SK-N-SH treated with all-trans-retinoic acid at 6 μM for 48 hours (cell line): ENCODE measurements around the gene PSMD2.

ENCODE experiments used
- ESRRG ChIP-seq: fragments of 250-450 bp; sonication (Bioruptor Pico); IDR thresholded peaks from 2 replicates; pipeline ENCODE4 v1.6.1; 2021; ENCODE audit warnings: mild to moderate bottlenecking
- GLIS3 ChIP-seq: fragments of 250-450 bp; sonication (Bioruptor Pico); IDR thresholded peaks from 2 replicates; pipeline ENCODE4 v1.5.0; 2020; ENCODE audit warnings: mild to moderate bottlenecking, moderate library complexity
- ISL1 ChIP-seq: fragments of 250-450 bp; sonication (Bioruptor Pico); IDR thresholded peaks from 2 replicates; pipeline ENCODE4 v2.1.2; 2022; ENCODE audit warnings: mild to moderate bottlenecking, moderate library complexity
- OSR1 ChIP-seq: fragments of 250-450 bp; sonication (Bioruptor Pico); IDR thresholded peaks from 2 replicates; pipeline ENCODE4 v1.8.0; 2022; ENCODE audit warnings: moderate library complexity, mild to moderate bottlenecking, inconsistent platforms
- RARB ChIP-seq: fragments of 250-450 bp; sonication (Bioruptor Pico); IDR thresholded peaks from 2 replicates; pipeline ENCODE4 v1.8.0; 2021; ENCODE audit warnings: mild to moderate bottlenecking, moderate library complexity
- ZFP3 ChIP-seq: fragments of 250-450 bp; sonication (Bioruptor Pico); IDR thresholded peaks from 2 replicates; pipeline ENCODE4 v1.5.0; 2020; ENCODE audit warnings: mild to moderate bottlenecking, moderate library complexity
- ZFP30 ChIP-seq: fragments of 450-650 bp; formaldehyde crosslinking; IDR thresholded peaks from 2 replicates; pipeline ENCODE4 v1.5.0; 2022; ENCODE audit warnings: mild to moderate bottlenecking, moderate library complexity
- TF ChIP-seq, protein P1 (sequence below): fragments of 250-450 bp; sonication (Bioruptor Pico); IDR thresholded peaks from 2 replicates; pipeline ENCODE4 v1.5.1; 2020; ENCODE audit warnings: low read depth, mild to moderate bottlenecking, moderate library complexity
- TF ChIP-seq, protein P2 (sequence below): fragments of 250-450 bp; sonication (Bioruptor Pico); IDR thresholded peaks from 2 replicates; pipeline ENCODE4 v1.8.0; 2020; ENCODE audit warnings: mild to moderate bottlenecking, moderate library complexity, borderline replicate concordance
- TF ChIP-seq, protein P3 (sequence below): fragments of 250-450 bp; sonication (Bioruptor Pico); IDR thresholded peaks from 2 replicates; pipeline ENCODE4 v1.8.0; 2021; ENCODE audit warnings: low read depth, mild to moderate bottlenecking, moderate library complexity, borderline replicate concordance

DNA sequence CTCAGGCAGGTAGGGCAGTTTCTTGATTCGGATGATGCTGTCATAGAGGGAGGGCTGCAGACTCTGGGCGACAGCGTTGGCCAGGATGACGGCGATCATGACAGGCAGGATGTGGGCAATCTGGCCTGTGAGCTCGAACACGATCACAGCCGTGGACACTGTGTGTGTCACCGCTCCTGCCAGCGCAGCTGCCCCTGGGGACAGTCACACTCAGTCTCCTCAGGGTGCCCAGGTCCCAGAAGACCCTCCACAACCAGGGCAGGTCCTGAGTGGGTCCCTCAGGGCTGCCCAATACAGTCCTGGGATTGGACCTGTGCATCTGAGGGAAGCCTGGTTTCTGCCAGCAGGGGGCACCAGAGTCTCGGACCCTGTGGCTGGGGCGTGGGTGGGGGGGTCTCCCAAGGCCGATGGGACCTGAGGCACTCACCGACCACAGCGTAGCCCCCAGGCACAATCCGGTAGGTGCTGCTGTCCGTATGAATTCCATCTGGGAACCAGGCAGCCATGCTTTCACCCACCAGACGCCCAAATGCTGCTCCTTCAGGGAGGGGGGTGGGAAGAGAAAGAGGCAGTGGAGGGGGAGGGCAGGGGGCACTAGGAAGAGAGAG is 55.2 kb downstream of the PSMD2 start:
- TF ChIP-seq OSR1 (no peak), ZFP30 (no peak), ZFP3 (no peak), GLIS3 (CRISPR knock-in tag) (no peak), ESRRG (CRISPR knock-in tag) (no peak), RARB (CRISPR knock-in tag) (no peak), ISL1 (CRISPR knock-in tag) (no peak)
- TF ChIP-seq, protein P1, sequence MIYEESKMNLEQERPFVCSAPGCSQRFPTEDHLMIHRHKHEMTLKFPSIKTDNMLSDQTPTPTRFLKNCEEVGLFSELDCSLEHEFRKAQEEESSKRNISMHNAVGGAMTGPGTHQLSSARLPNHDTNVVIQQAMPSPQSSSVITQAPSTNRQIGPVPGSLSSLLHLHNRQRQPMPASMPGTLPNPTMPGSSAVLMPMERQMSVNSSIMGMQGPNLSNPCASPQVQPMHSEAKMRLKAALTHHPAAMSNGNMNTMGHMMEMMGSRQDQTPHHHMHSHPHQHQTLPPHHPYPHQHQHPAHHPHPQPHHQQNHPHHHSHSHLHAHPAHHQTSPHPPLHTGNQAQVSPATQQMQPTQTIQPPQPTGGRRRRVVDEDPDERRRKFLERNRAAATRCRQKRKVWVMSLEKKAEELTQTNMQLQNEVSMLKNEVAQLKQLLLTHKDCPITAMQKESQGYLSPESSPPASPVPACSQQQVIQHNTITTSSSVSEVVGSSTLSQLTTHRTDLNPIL (CRISPR knock-in tag): no peak
- TF ChIP-seq, protein P2, sequence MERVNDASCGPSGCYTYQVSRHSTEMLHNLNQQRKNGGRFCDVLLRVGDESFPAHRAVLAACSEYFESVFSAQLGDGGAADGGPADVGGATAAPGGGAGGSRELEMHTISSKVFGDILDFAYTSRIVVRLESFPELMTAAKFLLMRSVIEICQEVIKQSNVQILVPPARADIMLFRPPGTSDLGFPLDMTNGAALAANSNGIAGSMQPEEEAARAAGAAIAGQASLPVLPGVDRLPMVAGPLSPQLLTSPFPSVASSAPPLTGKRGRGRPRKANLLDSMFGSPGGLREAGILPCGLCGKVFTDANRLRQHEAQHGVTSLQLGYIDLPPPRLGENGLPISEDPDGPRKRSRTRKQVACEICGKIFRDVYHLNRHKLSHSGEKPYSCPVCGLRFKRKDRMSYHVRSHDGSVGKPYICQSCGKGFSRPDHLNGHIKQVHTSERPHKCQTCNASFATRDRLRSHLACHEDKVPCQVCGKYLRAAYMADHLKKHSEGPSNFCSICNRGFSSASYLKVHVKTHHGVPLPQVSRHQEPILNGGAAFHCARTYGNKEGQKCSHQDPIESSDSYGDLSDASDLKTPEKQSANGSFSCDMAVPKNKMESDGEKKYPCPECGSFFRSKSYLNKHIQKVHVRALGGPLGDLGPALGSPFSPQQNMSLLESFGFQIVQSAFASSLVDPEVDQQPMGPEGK: no peak
- TF ChIP-seq, protein P3, sequence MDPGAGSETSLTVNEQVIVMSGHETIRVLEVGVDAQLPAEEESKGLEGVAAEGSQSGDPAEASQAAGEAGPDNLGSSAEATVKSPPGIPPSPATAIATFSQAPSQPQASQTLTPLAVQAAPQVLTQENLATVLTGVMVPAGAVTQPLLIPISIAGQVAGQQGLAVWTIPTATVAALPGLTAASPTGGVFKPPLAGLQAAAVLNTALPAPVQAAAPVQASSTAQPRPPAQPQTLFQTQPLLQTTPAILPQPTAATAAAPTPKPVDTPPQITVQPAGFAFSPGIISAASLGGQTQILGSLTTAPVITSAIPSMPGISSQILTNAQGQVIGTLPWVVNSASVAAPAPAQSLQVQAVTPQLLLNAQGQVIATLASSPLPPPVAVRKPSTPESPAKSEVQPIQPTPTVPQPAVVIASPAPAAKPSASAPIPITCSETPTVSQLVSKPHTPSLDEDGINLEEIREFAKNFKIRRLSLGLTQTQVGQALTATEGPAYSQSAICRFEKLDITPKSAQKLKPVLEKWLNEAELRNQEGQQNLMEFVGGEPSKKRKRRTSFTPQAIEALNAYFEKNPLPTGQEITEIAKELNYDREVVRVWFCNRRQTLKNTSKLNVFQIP (CRISPR knock-in tag): no peak
